GM20000 (cell line): ENCODE data around the gene FABP7.

Experiments used
- DNase-seq: peaks from one replicate; pipeline ENCODE4 v3.0.0; 2012; ENCODE audit warnings: low spot score
- CTCF ChIP-seq: IDR thresholded peaks from 2 replicates; pipeline ENCODE4 v1.5.1; 2012; ENCODE audit warnings: mild to moderate bottlenecking, control low read depth; ENCODE audit errors: extremely low read depth, missing control alignments

Gene FABP7

GRCh38 chr6:122749451-122750050 is 30.0 kb upstream of the FABP7 start:
- no peak for TF ChIP-seq CTCF
- DNase-seq: no peak

GRCh38 chr6:122751326-122751725 is 28.2 kb upstream of the FABP7 start:
- peak; percentile 19 for DNase-seq

GRCh38 chr6:122752459-122752858 is 27.1 kb upstream of the FABP7 start:
- no peak for DNase-seq
- no peak for TF ChIP-seq CTCF

More at GRCh38 chr6:122751326-122751725, 28.2 kb upstream of the FABP7 start:
- TF ChIP-seq CTCF: no peak

- no peak for TF ChIP-seq CTCF
- DNase-seq: no peak
Observed at GRCh38 chr6:122753000-122753687, 26.4 kb upstream of the FABP7 start.

- DNase-seq: no peak
- TF ChIP-seq CTCF: no peak
Observed at GRCh38 chr6:122753688-122754056, 25.8 kb upstream of the FABP7 start.

- no peak for TF ChIP-seq CTCF
- no peak for DNase-seq
Observed at GRCh38 chr6:122754191-122754731, 25.3 kb upstream of the FABP7 start.

GRCh38 chr6:122755901-122756300 is 23.6 kb upstream of the FABP7 start:
- TF ChIP-seq CTCF: no peak
- no peak for DNase-seq
